Astrocyte (in vitro differentiated cells and primary cell): ENCODE data around the gene HSPA14. TPM values are rescaled to one million over a fixed set of nuclear protein-coding genes. Genes with fewer than 3 reads are reported as not detected.

ENCODE experiments used
- DNase-seq: peaks from one replicate; pipeline ENCODE4 v3.0.0-alpha.2; 2010; ENCODE audit warnings: low read depth
- FAIRE-seq: peaks from 2 replicates; lab custom pipeline; 2011; peaks lifted over from hg19 to GRCh38; lab: Jason Lieb, UNC
- H2AFZ ChIP-seq: 2 replicates; pipeline ENCODE4 v1.6.0; 2012; ENCODE audit warnings: low read depth, low read length, inconsistent platforms
- H3K27ac ChIP-seq: 2 replicates; pipeline ENCODE4 v1.5.1; 2011; ENCODE audit warnings: low read depth, low read length, inconsistent platforms
- H3K27me3 ChIP-seq: 2 replicates; pipeline ENCODE4 v1.6.0; 2011; ENCODE audit warnings: low read length, inconsistent platforms; ENCODE audit not compliant: insufficient read depth
- H3K36me3 ChIP-seq: 2 replicates; pipeline ENCODE4 v1.5.1; 2011; ENCODE audit warnings: low read length, inconsistent platforms; ENCODE audit not compliant: insufficient read depth
- H3K4me1 ChIP-seq: 2 replicates; pipeline ENCODE4 v1.5.1; 2011; ENCODE audit warnings: low read length, inconsistent platforms; ENCODE audit not compliant: insufficient read depth
- H3K4me2 ChIP-seq: 2 replicates; pipeline ENCODE4 v1.6.0; 2012; ENCODE audit warnings: low read length, inconsistent platforms
- H3K4me3 ChIP-seq: 2 replicates; pipeline ENCODE4 v1.5.1; 2011; ENCODE audit warnings: low read depth, mild to moderate bottlenecking, low read length, inconsistent platforms; ENCODE audit not compliant: insufficient read depth
- H3K79me2 ChIP-seq: 2 replicates; pipeline ENCODE4 v1.6.0; 2012; ENCODE audit warnings: mild to moderate bottlenecking, low read length, inconsistent platforms; ENCODE audit not compliant: insufficient read depth
- H3K9ac ChIP-seq: 2 replicates; pipeline ENCODE4 v1.6.0; 2012; ENCODE audit warnings: mild to moderate bottlenecking, low read length, inconsistent platforms
- H3K9me3 ChIP-seq: 2 replicates; pipeline ENCODE4 v1.5.1; 2012; ENCODE audit warnings: low read depth, mild to moderate bottlenecking, low read length, inconsistent platforms; ENCODE audit not compliant: insufficient read depth
- H4K20me1 ChIP-seq: 2 replicates; pipeline ENCODE4 v1.6.0; 2012; ENCODE audit warnings: low read length, inconsistent platforms; ENCODE audit not compliant: insufficient read depth
- H3K27ac Mint-ChIP-seq: one replicate; pipeline ENCODE4 v1.8.0; 2021; ENCODE audit warnings: mild to moderate bottlenecking, mixed read lengths; ENCODE audit not compliant: unreplicated experiment
- H3K27me3 Mint-ChIP-seq: one replicate; pipeline ENCODE4 v1.8.0; 2021; ENCODE audit warnings: low read depth, mixed read lengths; ENCODE audit not compliant: unreplicated experiment
- H3K36me3 Mint-ChIP-seq: one replicate; pipeline ENCODE4 v1.8.0; 2021; ENCODE audit warnings: low read depth, mixed read lengths; ENCODE audit not compliant: unreplicated experiment
- H3K4me1 Mint-ChIP-seq: one replicate; pipeline ENCODE4 v1.8.0; 2021; ENCODE audit warnings: low read depth, mixed read lengths; ENCODE audit not compliant: unreplicated experiment
- H3K4me3 Mint-ChIP-seq: one replicate; pipeline ENCODE4 v1.8.0; 2021; ENCODE audit warnings: mild to moderate bottlenecking, moderate library complexity, mixed read lengths; ENCODE audit not compliant: unreplicated experiment
- H3K9me3 Mint-ChIP-seq: one replicate; pipeline ENCODE4 v1.8.0; 2021; ENCODE audit warnings: mild to moderate bottlenecking, mixed read lengths; ENCODE audit not compliant: unreplicated experiment
- EZH2 ChIP-seq: IDR thresholded peaks from 2 replicates; pipeline ENCODE4 v1.6.1; 2012; ENCODE audit warnings: mild to moderate bottlenecking, low read length, inconsistent platforms; ENCODE audit not compliant: insufficient read depth
- total RNA-seq: library from RNA; stranded (reverse); gene quantifications from 2 replicates; pipeline ENCODE4 v1.2.1, GENCODE V29; 2021
- TF ChIP-seq, protein P1 (sequence below): IDR thresholded peaks from 2 replicates; pipeline ENCODE4 v1.5.1; 2011; ENCODE audit warnings: low read depth, mild to moderate bottlenecking, inconsistent platforms, low read length, moderate library complexity; ENCODE audit not compliant: insufficient read depth

The HSPA14 gene
- total RNA-seq, 1 donor from 2014 or later = 12.8 TPM

DNA sequence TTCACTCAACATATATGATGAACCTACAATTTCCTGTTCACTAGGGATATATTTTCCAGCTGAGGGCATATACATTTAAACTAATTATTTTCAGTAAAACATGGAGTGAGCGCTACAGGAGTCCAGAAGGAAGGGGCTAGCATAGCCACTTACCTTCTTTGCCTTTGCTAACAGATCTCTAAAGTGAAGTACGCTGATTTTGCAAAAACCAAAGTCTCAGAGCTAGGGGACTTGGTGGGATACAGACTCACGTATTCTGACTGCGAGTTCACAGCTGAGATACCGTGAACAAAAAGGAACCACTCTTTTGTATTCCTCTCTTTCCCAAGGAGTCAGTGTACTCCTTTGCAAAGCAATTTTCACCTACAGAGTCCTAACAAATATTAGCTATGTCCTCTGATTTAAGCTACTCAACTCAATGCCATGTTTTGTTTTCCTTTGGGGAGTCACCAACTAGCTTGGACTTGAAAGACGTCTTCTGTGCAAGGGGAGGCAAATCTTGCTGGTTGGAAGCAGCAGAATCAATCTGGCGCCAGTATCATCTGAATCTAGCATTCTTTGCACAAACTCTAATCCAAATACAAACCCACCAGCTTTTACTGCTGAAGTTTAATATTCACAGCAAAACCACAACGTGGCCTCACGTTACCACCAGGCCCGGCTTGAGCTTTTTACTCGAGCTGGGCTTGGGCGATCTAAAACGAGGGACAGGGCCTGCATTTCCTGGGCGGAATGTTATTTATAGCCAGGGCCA is 926 bp upstream of the HSPA14 start:
- Mint-ChIP-seq H3K4me1 (peaks cover 2% of the 10 kb centered on the region), H3K27me3 (no peaks in the 10 kb centered on the region), H3K9me3 (no peaks in the 10 kb centered on the region), H3K27ac (peak overlapping the region; percentile 54), H3K36me3 (no peaks in the 10 kb centered on the region), H3K4me3 (peak overlapping the region; percentile 98)
- Histone ChIP-seq H3K9ac (peak overlapping the region; percentile 99), H3K36me3 (peaks cover 13% of the 10 kb centered on the region), H3K4me2 (peak overlapping the region; percentile 92), H3K4me3 (peak overlapping the region; percentile 94), H3K79me2 (peaks cover 31% of the 10 kb centered on the region), H3K27me3 (no peaks in the 10 kb centered on the region), H4K20me1 (peaks cover 7% of the 10 kb centered on the region), H3K9me3 (no peaks in the 10 kb centered on the region), H2AFZ (peak overlapping the region; percentile 87), H3K4me1 (peaks cover 8% of the 10 kb centered on the region), H3K27ac (peak overlapping the region; percentile 89)
- FAIRE-seq (no peak), DNase-seq (peak; percentile 53)
- TF ChIP-seq, protein P1, sequence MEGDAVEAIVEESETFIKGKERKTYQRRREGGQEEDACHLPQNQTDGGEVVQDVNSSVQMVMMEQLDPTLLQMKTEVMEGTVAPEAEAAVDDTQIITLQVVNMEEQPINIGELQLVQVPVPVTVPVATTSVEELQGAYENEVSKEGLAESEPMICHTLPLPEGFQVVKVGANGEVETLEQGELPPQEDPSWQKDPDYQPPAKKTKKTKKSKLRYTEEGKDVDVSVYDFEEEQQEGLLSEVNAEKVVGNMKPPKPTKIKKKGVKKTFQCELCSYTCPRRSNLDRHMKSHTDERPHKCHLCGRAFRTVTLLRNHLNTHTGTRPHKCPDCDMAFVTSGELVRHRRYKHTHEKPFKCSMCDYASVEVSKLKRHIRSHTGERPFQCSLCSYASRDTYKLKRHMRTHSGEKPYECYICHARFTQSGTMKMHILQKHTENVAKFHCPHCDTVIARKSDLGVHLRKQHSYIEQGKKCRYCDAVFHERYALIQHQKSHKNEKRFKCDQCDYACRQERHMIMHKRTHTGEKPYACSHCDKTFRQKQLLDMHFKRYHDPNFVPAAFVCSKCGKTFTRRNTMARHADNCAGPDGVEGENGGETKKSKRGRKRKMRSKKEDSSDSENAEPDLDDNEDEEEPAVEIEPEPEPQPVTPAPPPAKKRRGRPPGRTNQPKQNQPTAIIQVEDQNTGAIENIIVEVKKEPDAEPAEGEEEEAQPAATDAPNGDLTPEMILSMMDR = no peak
- TF ChIP-seq EZH2 = no peak

DNA sequence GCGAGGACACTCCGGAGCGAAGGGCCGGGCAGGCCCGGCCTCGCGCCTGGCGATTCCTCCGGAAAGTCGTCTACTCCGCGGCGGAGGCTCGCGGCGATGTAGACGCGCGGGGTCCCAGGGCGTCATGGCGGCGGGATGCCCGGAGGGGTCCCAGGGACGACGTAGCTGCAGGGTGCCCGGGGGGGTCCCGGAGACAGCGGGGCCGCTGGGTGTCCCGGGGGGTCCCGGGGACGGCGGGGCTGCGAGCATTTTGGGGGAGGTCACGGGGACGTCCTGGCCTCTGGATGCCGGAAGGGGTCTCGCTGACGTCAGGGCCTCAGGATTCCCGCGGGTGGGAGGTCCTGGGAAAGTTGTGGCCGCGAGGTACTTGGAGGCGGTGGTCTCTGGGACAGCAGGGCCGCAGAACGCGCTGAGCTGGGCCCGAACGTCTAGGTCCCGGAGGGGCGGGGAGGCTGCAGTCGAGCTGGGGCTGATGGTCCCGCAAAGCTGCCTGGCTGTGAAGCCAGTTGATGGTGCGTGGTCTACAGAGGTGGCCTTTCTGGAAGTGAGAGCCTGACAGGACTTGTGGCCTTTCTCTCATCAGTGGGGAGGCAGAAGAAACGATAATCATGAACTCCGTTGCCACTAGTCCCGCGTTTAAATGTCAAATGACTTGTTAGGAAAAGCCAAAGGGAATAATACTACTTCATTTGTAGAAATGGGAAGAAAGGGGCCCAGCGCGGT is 637 bp downstream of the HSPA14 start:
- H3K4me1 Mint-ChIP-seq = peaks cover 2% of the 10 kb centered on the region
- Histone ChIP-seq H3K79me2 (peaks cover 36% of the 10 kb centered on the region), H3K36me3 (peaks cover 25% of the 10 kb centered on the region), H4K20me1 (peaks cover 7% of the 10 kb centered on the region), H3K27me3 (no peaks in the 10 kb centered on the region), H3K4me2 (peak overlapping the region; percentile 92), H3K9ac (peak overlapping the region; percentile 99), H2AFZ (peak overlapping the region; percentile 96), H3K4me1 (peaks cover 8% of the 10 kb centered on the region), H3K27ac (peak overlapping the region; percentile 97), H3K9me3 (no peaks in the 10 kb centered on the region), H3K4me3 (peak overlapping the region; percentile 94)
- peak; percentile 19 for DNase-seq
- TF ChIP-seq, protein P1 = no peak
- no peak for TF ChIP-seq EZH2
- FAIRE-seq = no peak
- H3K27ac Mint-ChIP-seq = peak overlapping the region; percentile 89
- no peaks in the 10 kb centered on the region for H3K9me3 Mint-ChIP-seq
- H3K4me3 Mint-ChIP-seq = peak overlapping the region; percentile 98
- H3K36me3 Mint-ChIP-seq = peaks cover 2% of the 10 kb centered on the region
- no peaks in the 10 kb centered on the region for H3K27me3 Mint-ChIP-seq
